K562 (cell line): ENCODE data around the gene MRI1. TPM values are rescaled to one million over a fixed set of nuclear protein-coding genes. Genes with fewer than 3 reads are reported as not detected.

Source experiments
- BACH1 ChIP-seq: fragments of 200-800 bp; sonication (Bioruptor generic); IDR thresholded peaks from 2 replicates; pipeline ENCODE4 v1.6.1; 2016; ENCODE audit warnings: missing genetic modification characterization, missing compliant biosample characterization
- CAMTA2 ChIP-seq: fragments of 250-450 bp; sonication (Bioruptor Pico); conservative IDR thresholded peaks from 2 replicates; pipeline ENCODE4 v1.5.1; 2022
- DIDO1 ChIP-seq: fragments of 450-650 bp; IDR thresholded peaks from 2 replicates; pipeline ENCODE4 v1.6.1; 2016; ENCODE audit warnings: low read depth, missing biosample characterization, missing genetic modification characterization
- ETV5 ChIP-seq: sonication (generic); formaldehyde crosslinking; IDR thresholded peaks from 2 replicates; pipeline ENCODE4 v1.4.0; 2020; ENCODE audit warnings: low read depth, mild to moderate bottlenecking, missing genetic modification reagents
- HNRNPL ChIP-seq: fragments of 200-400 bp; formaldehyde crosslinking; IDR thresholded peaks from 2 replicates; pipeline ENCODE4 v1.6.1; 2017; ENCODE audit warnings: low read depth, mild to moderate bottlenecking, low read length
- JUN ChIP-seq, 2 experiments: sonication (generic) in 1 of 2; formaldehyde crosslinking in 1 of 2; IDR thresholded peaks; 2 replicates each; pipeline versions ENCODE4 v1.6.1 to v1.8.0; 2012 to 2022; ENCODE audit warnings: borderline replicate concordance in 2 of 2, mild to moderate bottlenecking in 2 of 2, improper control_type of control experiment in 1 of 2, low read depth in 1 of 2, low read length in 1 of 2, missing genetic modification reagents in 1 of 2
- L3MBTL2 ChIP-seq: fragments of 450-650 bp; IDR thresholded peaks from 2 replicates; pipeline ENCODE4 v1.6.1; 2016; ENCODE audit warnings: mild to moderate bottlenecking, moderate library complexity
- LARP7 ChIP-seq: fragments of 450-650 bp; IDR thresholded peaks from 2 replicates; pipeline ENCODE4 v1.6.1; 2016
- MAFF ChIP-seq: IDR thresholded peaks from 2 replicates; pipeline ENCODE4 v1.6.1; 2012; ENCODE audit warnings: low read length, improper control_type of control experiment
- NRF1 ChIP-seq, 2 experiments: fragments of 450-650 bp; IDR thresholded peaks in 1 of 2; conservative IDR thresholded peaks in 1 of 2; 2 replicates each; pipeline ENCODE4 v1.6.1; 2014; ENCODE audit warnings: mild to moderate bottlenecking in 2 of 2
- POU5F1 ChIP-seq: fragments of 150-350 bp; IDR thresholded peaks from 2 replicates; pipeline ENCODE4 v1.6.1; 2014; ENCODE audit warnings: borderline replicate concordance, low read length, low read depth, mild to moderate bottlenecking; ENCODE audit not compliant: partially characterized antibody
- SUPT5H ChIP-seq: fragments of 450-650 bp; IDR thresholded peaks from 2 replicates; pipeline ENCODE4 v1.6.1; 2016
- TAF7 ChIP-seq: fragments of 450-650 bp; IDR thresholded peaks from 2 replicates; pipeline ENCODE4 v1.6.1; 2016; ENCODE audit warnings: missing genetic modification characterization, missing compliant biosample characterization
- TCF7L2 ChIP-seq: fragments of 150-350 bp; IDR thresholded peaks from 2 replicates; pipeline ENCODE4 v1.6.1; 2016; ENCODE audit warnings: low read depth, mild to moderate bottlenecking, low read length, moderate library complexity
- TFAM ChIP-seq: fragments of 250-450 bp; sonication (Bioruptor Pico); conservative IDR thresholded peaks from 2 replicates; pipeline ENCODE4 v1.5.0; 2021; ENCODE audit warnings: mild to moderate bottlenecking, moderate library complexity
- YBX1 ChIP-seq: fragments of 450-650 bp; IDR thresholded peaks from 2 replicates; pipeline ENCODE4 v1.7.1; 2016; ENCODE audit warnings: mild to moderate bottlenecking
- ZNF121 ChIP-seq: sonication (generic); formaldehyde crosslinking; conservative IDR thresholded peaks from 2 replicates; pipeline ENCODE4 v1.8.0; 2022; ENCODE audit warnings: missing genetic modification reagents
- ZNF184 ChIP-seq: sonication (generic); formaldehyde crosslinking; IDR thresholded peaks from 2 replicates; pipeline ENCODE4 v1.5.0; 2020; ENCODE audit warnings: missing genetic modification reagents
- ZNF253 ChIP-seq: fragments of 250-450 bp; sonication (Bioruptor Pico); conservative IDR thresholded peaks from 2 replicates; pipeline ENCODE4 v1.6.1; 2021; ENCODE audit warnings: mild to moderate bottlenecking
- ZNF354B ChIP-seq: fragments of 250-450 bp; sonication (Bioruptor Pico); IDR thresholded peaks from 2 replicates; pipeline ENCODE4 v1.4.0; 2020
- ZNF511 ChIP-seq: sonication (generic); formaldehyde crosslinking; IDR thresholded peaks from 2 replicates; pipeline ENCODE4 v1.8.0; 2022; ENCODE audit warnings: mild to moderate bottlenecking, missing genetic modification reagents
- polyA plus RNA-seq, 8 experiments: library from polyadenylated mRNA; depleted of rRNA in 4 of 8; stranded (reverse) in 5 of 8; unstranded in 3 of 8; fragments of >200 nt; fragmentation: Nextera tagmentation in 2 of 8; fragmentation: Illumina TruSeq in 1 of 8; extraction: Ambion mirVana in 2 of 8; extraction: Trizol in 1 of 8; gene quantifications; 2 replicates each; pipeline versions ENCODE4 v1.2.1 to v1.2.3, GENCODE V29; 2011 to 2014; ENCODE audit warnings: inconsistent platforms in 1 of 8, missing spikeins in 1 of 8
- total RNA-seq, 7 experiments: library from RNA; depleted of rRNA in 6 of 7; stranded (reverse); fragments of >200 nt in 6 of 7; fragmentation: Illumina TruSeq in 2 of 7; extraction: Trizol in 2 of 7; gene quantifications; 2 replicates each; pipeline versions ENCODE4 v1.2.1 to v1.2.3, GENCODE V29; 2011 to 2021; ENCODE audit warnings: low replicate concordance in 1 of 7
- TF ChIP-seq, protein P1 (sequence below): sonication (generic); formaldehyde crosslinking; IDR thresholded peaks from 2 replicates; pipeline ENCODE4 v1.5.0; 2020; ENCODE audit warnings: missing genetic modification reagents
- TF ChIP-seq, protein P2 (sequence below): sonication (generic); formaldehyde crosslinking; IDR thresholded peaks from 2 replicates; pipeline ENCODE4 v1.8.1; 2023; ENCODE audit warnings: mild to moderate bottlenecking, missing genetic modification reagents, moderate library complexity
- TF ChIP-seq, protein P3 (sequence below): fragments of 250-450 bp; sonication (Bioruptor Pico); IDR thresholded peaks from 2 replicates; pipeline ENCODE4 v1.5.1; 2021; ENCODE audit warnings: mild to moderate bottlenecking
- TF ChIP-seq, protein P4 (sequence below): fragments of 250-450 bp; sonication (Bioruptor Pico); IDR thresholded peaks from 2 replicates; pipeline ENCODE4 v1.6.1; 2021; ENCODE audit warnings: mild to moderate bottlenecking

The MRI1 gene
- total and polyA plus RNA-seq, 9 of the 15 experiments (the other 6 are each of a cell fraction or from before 2014, with no cell fraction given), result 5.5 to 57.4 (median 28.2) TPM

DNA sequence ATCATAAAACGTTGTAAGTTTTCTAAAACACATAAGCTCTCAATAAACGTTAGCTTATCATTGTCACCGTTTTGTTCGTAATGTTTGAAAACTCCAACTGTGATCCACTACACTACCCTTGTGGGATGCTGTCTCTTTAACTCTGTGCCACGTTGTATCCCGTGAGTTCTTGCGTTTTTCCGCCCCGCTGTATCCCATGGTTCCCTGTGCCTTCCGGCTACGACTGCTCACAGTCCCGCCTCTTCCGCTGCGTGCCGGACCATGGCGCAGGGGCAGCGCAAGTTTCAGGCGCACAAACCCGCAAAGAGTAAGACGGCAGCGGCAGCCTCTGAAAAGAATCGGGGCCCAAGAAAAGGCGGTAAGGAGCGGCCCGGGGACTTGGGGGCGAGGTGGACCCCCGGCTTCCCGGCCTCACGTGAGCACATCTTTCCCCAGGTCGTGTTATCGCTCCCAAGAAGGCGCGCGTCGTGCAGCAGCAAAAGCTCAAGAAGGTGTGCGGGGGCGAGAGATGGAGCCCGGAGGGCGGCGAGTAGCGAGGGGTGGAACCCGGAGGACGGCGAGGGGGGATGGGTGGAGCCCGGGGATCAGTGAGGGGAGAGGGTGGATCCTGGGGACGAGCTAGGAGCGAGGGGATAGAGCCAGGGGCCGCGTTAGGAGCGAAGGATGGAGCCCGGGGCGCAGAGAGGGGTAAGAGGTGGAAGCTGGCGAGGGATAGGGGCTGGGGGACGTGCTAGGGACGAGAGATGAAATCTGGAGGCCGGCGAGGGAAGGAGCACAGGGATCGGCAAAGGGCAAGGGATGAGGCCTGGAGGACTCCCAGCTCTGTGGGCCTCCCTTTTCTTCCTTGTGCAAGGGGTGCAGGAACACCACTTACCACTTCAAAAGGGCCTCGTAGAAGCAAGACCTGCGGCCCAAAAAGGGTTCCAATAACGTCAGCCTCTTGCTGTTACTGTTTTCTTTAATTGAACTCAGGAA, 10.2 kb downstream of the MRI1 start, which contains the start of gene C19orf53 (continued):
- TF ChIP-seq, protein P1, sequence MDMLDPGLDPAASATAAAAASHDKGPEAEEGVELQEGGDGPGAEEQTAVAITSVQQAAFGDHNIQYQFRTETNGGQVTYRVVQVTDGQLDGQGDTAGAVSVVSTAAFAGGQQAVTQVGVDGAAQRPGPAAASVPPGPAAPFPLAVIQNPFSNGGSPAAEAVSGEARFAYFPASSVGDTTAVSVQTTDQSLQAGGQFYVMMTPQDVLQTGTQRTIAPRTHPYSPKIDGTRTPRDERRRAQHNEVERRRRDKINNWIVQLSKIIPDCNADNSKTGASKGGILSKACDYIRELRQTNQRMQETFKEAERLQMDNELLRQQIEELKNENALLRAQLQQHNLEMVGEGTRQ (CRISPR knock-in tag), result no peak
- TF ChIP-seq, protein P2, sequence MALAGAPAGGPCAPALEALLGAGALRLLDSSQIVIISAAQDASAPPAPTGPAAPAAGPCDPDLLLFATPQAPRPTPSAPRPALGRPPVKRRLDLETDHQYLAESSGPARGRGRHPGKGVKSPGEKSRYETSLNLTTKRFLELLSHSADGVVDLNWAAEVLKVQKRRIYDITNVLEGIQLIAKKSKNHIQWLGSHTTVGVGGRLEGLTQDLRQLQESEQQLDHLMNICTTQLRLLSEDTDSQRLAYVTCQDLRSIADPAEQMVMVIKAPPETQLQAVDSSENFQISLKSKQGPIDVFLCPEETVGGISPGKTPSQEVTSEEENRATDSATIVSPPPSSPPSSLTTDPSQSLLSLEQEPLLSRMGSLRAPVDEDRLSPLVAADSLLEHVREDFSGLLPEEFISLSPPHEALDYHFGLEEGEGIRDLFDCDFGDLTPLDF (CRISPR knock-in tag), result peak; percentile 66; the same call in 1 of the 2 replicates
- TF ChIP-seq HNRNPL, result no peak
- TF ChIP-seq DIDO1 (tag), result peak; percentile 89
- TF ChIP-seq SUPT5H, result peak; percentile 98
- TF ChIP-seq ZNF184, result no peak
- TF ChIP-seq, protein P3, sequence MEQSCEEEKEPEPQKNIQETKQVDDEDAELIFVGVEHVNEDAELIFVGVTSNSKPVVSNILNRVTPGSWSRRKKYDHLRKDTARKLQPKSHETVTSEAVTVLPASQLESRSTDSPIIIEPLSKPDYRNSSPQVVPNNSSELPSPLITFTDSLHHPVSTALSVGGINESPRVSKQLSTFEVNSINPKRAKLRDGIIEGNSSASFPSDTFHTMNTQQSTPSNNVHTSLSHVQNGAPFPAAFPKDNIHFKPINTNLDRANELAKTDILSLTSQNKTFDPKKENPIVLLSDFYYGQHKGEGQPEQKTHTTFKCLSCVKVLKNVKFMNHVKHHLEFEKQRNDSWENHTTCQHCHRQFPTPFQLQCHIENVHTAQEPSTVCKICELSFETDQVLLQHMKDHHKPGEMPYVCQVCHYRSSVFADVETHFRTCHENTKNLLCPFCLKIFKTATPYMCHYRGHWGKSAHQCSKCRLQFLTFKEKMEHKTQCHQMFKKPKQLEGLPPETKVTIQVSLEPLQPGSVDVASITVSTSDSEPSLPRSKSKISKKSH (CRISPR knock-in tag), result no peak
- TF ChIP-seq BACH1, result no peak
- no peak for TF ChIP-seq MAFF
- peak; percentile 39; the same call in 1 of the 2 replicates for TF ChIP-seq TCF7L2
- TF ChIP-seq ZNF354B (CRISPR knock-in tag), result no peak
- TF ChIP-seq LARP7, result 0 out of 2 replicates have a peak, but pooled peaks have one; percentile 3
- TF ChIP-seq L3MBTL2, result peak; percentile 84
- TF ChIP-seq ETV5, result peak; percentile 77
- no peak for TF ChIP-seq ZNF121 (CRISPR knock-in tag)
- peak; percentile 77; the same call in 1 of the 2 replicates for TF ChIP-seq JUN (IDR thresholded peaks at IDR 0.05; ENCODE audit: borderline replicate concordance, low read depth, low read length)
- no peak for TF ChIP-seq JUN (CRISPR knock-in tag; IDR thresholded peaks at IDR 0.05; ENCODE audit: borderline replicate concordance)
- TF ChIP-seq NRF1 (conservative IDR thresholded peaks at IDR 0.05 in 1 of 2, IDR thresholded peaks at IDR 0.05 in 1 of 2), result peak; percentile 87 to 88
- TF ChIP-seq ZNF511 (CRISPR knock-in tag), result no peak
- TF ChIP-seq TFAM (CRISPR knock-in tag), result no peak
- TF ChIP-seq ZNF253 (CRISPR knock-in tag), result no peak
- TF ChIP-seq, protein P4, sequence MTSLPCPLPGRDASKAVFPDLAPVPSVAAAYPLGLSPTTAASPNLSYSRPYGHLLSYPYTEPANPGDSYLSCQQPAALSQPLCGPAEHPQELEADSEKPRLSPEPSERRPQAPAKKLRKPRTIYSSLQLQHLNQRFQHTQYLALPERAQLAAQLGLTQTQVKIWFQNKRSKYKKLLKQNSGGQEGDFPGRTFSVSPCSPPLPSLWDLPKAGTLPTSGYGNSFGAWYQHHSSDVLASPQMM (CRISPR knock-in tag), result no peak
- TF ChIP-seq POU5F1, result peak; percentile 88
- 0 out of 2 replicates have a peak, but pooled peaks have one; percentile 64 for TF ChIP-seq CAMTA2 (CRISPR knock-in tag)
- TF ChIP-seq TAF7 (tag), result peak; percentile 88
- TF ChIP-seq YBX1, result no peak
